Stimulated activated CD4-positive, alpha-beta T cell treated with anti-CD3 and anti-CD28 coated beads, Interleukin-1b, Interleukin-23, amount 100 ng/mL, for 48 hours (primary cell): ENCODE results near the gene DNAI2.
"Not testable (repeated sequence)": the region's sequence is repeated elsewhere in the genome, so short reads cannot be mapped to it uniquely, and the experiment has no call there.

Experiments used
- DNase-seq: peaks from one replicate; pipeline ENCODE4 v3.0.0-alpha.2; 2020

The DNAI2 gene

DNA sequence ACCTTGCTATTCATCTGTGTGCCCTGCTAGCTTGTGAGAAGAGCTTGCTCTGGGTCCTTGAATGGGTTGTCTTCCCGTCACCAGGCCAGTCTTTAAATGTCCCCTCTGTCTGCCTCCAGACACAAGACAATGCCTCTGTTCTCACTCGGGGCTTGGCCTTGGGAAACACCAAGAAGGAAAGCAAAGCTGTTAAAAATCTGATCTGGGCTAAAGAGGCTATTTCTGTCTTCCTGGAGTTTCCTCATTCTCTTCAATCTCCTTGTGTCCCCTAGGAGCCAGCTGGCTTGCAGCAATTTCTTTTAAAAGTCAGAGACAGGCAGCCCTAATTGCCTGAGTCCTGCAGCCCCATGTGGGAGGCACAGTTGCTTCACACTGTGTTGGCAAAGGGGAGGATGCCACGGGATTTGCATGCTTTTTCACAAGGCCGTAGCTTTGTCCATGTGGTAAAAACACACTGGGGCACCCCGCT, 2.5 kb downstream of the DNAI2 start:
- DNase-seq: no peak

- DNase-seq: no peak
These were observed 3.9 kb downstream of the DNAI2 start for GRCh38 chr17:74277935-74278334.

DNA sequence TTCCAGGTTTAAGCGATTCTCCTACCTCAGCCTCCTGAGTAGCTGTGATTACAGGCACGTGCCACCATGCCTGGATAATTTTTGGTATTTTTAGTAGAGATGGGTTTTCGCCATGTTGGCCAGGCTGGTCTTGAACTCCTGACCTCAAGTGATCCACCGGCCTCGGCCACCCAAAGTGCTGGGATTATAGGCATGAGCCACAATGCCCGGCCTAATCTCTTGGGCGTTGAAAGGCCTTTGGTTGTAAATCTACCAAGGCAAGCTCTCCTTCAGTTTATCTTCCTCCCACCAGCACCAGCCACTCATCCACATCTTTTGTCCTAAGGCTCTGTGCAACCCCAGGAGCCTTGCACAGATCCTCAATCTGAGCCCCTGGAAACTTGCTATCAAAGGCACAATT, 5.6 kb downstream of the DNAI2 start:
- not testable (repeated sequence) for DNase-seq

GRCh38 chr17:74280093-74280513, 6.1 kb downstream of the DNAI2 start:
- peak; percentile 67 for DNase-seq

GRCh38 chr17:74281799-74282198, 7.8 kb downstream of the DNAI2 start:
- no peak for DNase-seq

DNA sequence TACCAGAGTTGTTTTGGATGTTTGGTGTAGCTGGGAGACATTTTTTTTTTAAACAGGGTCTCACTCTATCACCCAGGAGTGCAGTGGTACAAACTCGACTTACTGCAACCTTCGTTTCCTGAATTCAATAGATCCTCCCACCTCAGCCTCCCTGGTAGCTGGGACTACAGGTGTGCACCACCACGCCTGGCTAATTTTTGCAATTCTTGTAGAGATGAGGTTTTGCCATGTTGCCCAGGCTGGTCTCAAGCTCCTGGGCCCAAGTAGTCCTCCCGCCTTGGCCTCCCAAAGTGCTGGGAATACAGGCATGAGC, 8.2 kb downstream of the DNAI2 start:
- DNase-seq: not testable (repeated sequence)

DNA sequence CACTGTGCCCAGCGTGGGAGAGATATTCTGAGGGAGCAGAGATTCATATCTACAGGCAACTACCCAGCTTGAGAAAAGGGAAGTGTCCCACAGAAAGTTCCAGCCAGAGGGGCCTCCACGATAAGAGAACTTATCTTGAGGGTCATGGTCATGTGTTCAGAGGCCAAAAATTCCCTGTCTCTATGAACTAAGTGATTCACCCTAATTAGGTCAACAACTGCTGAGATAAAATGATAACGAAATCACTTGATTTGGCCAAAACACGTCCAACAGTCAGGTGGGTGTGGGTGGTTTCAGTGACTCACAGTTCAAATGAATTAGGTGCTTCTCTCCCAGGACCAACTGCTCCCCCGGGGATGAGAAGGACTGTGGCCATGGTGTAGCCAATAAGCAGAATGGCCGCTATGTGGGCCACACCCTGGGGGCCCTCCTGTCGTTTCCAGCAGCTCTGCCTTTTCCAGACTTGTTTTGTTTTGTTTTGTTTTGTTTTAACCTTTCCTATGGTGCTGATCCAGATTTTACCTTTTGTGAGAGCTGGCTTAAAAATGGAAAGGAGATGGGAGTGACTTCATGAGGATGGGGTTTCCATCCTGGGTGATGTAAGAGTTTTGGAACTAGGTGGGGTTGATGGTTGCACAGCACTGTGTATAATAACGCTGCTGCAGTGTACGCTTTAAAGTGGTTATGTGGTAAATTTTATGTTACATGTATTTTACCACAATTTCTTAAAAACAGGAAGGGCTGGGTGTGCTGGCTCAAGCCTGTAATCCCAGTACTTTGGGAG, 8.7 kb downstream of the DNAI2 start:
- DNase-seq: peak; percentile 71

DNA sequence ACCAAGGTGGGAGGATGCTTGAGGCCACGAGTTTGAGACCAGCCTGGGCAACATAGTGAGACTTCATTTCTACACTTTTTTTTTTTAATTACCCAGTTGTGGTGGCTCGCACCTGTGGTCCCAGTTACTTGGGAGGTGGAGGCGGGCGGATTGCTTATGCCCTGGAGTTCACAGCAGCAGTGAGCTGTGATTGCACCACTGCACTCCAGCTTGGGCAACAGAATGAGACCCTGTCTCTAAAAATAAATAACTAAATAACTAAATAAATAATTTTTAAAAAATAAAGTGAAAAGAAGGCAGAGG, 9.3 kb downstream of the DNAI2 start:
- no peak for DNase-seq

GRCh38 chr17:74287031-74287602, 13.1 kb downstream of the DNAI2 start:
- no peak for DNase-seq

DNA sequence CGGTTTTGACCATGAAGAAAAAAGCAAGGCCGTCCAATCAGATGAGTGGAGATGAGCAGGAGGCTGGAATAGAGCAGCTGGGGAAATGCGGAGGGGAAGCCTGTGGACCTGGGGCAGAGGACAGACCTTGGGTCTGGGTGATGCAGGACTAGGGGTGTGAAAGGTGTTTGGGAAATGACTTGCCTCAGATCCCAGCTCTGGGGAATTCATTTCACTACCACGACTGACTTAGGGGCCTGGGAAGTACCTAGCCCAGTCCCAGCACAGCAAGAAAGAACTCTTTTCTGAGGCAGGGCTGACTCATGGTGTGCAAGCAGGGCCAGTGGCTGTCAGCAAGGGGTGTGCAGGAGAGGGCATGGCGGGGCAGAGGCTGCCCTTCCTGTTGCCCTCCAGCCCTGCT, 14.8 kb downstream of the DNAI2 start:
- peak; percentile 61 for DNase-seq

- no peak for DNase-seq
These were observed 15.7 kb downstream of the DNAI2 start for GRCh38 chr17:74289688-74290087.

DNA sequence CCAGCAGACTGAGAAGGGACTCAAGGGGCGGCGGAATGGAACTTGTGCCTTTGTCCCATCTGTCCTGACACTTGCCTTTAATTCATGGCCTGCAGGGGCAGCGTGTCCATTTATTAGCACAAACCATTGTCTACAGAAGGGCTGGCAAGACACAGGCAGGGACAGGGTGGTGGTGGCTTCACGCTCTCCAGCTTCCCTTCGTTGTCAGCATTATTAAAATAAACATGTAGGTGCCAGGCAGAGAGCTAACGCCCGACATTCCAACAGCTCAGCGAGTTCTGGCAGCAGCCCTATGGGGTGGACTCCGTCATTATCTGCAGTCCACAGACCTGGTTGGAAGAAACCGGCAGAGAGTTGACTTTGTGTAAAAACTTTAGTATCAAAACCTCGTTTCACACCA, 16.3 kb downstream of the DNAI2 start:
- DNase-seq: no peak

DNA sequence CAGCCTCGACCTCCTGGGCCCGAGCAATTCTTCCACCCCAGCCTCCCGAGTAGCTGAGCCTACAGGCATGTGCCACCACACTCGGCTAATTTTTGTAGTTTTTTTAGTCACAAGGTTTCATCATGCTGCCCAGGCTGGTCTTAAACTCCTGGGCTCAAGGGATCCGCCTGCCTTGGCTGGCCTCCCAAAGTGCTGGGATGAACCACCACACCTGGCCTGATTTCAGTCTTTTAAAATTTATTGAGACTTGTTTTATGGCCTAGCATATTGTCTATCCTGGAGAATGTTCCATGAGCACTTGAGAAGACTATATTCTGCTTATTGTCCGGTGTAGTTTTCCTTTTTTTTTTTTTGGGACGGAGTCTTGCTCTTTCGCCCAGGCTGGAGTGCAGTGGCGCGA, 18.5 kb downstream of the DNAI2 start:
- DNase-seq: no peak

DNA sequence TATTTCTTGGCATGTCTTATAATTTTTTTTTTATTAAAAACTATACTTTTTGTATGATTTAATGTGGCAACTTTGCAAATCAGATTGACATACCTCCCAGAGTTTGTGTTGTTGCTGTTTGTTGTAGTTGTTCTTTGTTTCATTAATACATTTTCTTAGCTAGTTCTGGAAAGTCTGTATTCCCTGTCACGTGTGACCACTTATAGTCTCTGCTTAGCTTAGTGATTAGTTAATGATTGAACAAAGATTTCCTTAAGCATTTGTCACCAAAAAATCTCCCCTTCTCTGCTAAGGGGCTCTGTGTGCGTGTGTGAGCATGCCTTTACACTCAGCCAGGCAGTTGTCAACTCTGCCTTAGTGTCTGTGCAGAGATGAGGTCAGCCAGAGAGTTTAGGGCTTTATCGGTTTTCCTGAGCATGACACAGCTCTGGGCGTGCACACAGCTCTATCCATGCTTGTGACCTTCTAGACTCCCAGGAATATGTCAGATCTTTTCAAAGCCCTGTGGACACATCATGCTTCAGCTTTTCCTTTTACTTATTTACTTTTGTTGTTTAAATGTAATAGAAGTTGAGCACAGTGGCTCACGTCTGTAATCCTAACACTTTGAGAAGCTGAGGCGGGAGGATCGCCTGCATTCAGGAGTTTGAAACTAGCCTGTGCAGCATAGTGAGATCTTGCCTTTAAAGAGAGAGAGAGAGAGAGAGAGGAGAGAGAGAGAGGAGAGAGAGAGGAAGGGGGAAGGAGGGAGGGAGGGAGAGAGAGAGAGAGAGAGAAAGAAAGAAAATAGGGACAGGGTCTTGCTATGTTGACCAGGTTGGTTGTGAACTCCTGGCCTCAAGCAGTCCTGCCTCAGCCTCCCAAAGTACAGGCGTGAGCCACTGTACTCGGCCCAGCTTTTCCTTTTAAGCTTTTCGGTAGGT, 21.9 kb downstream of the DNAI2 start:
- DNase-seq: no peak

GRCh38 chr17:74296548-74296936, 22.5 kb downstream of the DNAI2 start:
- peak; percentile 33 for DNase-seq

- peak; percentile 77 for DNase-seq
These were observed 23.9 kb downstream of the DNAI2 start for GRCh38 chr17:74297941-74298340.

DNA sequence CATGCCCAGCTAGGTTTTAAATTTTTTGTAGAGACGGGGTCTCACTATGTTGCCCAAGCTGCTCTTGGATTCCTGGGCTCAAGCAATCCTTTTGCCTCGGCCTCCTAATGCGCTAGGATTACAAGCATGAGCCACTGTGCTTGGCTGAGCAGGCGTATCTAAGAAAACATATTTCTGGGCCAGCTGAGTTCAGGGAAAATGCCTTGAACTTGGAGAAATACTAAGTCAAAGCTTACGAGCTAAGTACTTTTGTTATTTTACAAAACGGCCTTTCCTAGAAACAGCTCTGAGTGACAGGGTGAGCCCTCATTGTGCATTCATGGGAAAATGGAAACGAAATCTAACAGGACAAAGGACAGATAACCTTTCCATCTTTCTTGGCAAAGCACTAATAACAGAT, 24.7 kb downstream of the DNAI2 start:
- no peak for DNase-seq

- no peak for DNase-seq
These were observed 25.4 kb downstream of the DNAI2 start for GRCh38 chr17:74299226-74300009.

DNA sequence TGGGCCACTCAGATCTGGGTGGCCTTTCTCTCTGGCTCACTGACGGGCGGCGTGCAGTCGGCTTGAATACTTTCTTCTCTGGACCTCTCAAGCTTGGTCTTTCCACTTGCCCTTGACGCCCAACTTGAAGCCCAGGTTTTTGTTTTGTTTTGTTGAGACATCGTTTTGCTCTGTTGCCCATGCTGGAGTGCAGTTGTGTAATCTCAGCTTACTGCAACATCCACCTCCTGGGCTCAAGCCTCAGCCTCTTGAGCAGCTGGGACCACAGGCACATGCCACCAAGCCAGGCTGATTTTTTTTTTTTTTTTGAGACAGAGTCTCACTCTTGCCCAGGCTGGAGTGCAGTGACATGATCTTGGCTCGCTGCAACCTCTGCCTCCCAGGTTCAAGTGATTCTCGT, 29.3 kb downstream of the DNAI2 start:
- DNase-seq: no peak

- no peak for DNase-seq
These were observed 30.1 kb downstream of the DNAI2 start for GRCh38 chr17:74304184-74304583.

GRCh38 chr17:74305865-74306654, 32.0 kb downstream of the DNAI2 start:
- no peak for DNase-seq
